Effector CD4-positive, alpha-beta T cell (primary cell): ENCODE data around the gene FASLG.
A peak's percentile ranks its signal among the peaks of the same experiment; 100 is the strongest.
"Not testable (repeated sequence)": the region's sequence is repeated elsewhere in the genome, so short reads cannot be mapped to it uniquely, and the experiment has no call there.

ENCODE experiments used
- DNase-seq: peaks from one replicate; pipeline ENCODE4 v3.0.0-alpha.2; 2020
- total RNA-seq: gene quantifications from one replicate; lab custom pipeline; 2026; lab: John Stamatoyannopoulos, UW

FASLG gene, protein sequence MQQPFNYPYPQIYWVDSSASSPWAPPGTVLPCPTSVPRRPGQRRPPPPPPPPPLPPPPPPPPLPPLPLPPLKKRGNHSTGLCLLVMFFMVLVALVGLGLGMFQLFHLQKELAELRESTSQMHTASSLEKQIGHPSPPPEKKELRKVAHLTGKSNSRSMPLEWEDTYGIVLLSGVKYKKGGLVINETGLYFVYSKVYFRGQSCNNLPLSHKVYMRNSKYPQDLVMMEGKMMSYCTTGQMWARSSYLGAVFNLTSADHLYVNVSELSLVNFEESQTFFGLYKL
- total RNA-seq = 3.2 reads per million, percentile 12 among the genes with 10 or more reads in this experiment

DNA sequence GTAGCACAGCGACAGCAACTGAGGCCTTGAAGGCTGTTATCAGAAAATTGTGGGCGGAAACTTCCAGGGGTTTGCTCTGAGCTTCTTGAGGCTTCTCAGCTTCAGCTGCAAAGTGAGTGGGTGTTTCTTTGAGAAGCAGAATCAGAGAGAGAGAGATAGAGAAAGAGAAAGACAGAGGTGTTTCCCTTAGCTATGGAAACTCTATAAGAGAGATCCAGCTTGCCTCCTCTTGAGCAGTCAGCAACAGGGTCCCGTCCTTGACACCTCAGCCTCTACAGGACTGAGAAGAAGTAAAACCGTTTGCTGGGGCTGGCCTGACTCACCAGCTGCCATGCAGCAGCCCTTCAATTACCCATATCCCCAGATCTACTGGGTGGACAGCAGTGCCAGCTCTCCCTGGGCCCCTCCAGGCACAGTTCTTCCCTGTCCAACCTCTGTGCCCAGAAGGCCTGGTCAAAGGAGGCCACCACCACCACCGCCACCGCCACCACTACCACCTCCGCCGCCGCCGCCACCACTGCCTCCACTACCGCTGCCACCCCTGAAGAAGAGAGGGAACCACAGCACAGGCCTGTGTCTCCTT, at the start of gene FASLG:
Gene FASLG (plus strand): TSS at position 233 of the 583 bp plus-strand sequence. CDS start 99 bp downstream, at position 332.
- DNase-seq = peak; percentile 27

DNA sequence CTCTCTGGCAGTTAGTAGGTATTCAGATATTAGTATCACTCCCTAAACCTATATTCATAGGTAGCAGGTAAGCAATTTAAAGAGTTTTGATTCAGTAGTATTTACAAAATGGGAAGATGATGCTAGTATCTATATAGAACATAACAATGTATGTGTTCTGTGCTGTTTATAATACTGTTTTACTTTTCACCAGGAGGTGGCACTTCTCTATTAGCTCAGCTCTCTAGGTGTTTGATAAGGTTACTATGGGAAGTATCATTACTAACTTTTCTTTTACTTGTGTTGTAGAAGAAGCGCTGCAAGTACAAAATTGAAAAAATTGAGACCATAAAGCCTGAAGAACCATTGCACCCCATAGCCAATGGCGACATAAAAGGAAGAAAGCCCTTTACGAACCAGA, 49.4 kb upstream of the FASLG start:
- no peak for DNase-seq

DNA sequence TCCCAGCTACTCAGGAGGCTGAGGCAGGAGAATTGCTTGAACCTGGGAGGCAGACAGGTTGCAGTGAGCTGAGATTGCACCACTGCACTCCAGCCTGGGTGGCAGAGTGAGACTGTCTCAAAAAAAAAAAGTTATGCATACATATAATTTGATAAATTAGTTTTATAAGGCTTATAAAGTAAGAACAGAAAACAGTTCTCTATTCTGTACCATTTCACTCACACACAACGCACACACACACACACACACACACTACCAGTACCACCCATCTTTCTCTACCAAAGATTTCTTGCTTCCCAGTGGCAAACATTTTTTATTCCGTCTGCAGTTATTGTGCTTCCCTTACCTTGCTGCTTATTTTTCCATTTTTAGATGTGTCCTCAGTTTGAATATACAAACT, 46.4 kb upstream of the FASLG start:
- no peak for DNase-seq

- no peak for DNase-seq
Measured at GRCh38 chr1:172613294-172613693, 45.6 kb upstream of the FASLG start.

GRCh38 chr1:172616195-172616594, 42.7 kb upstream of the FASLG start:
- DNase-seq = no peak

DNA sequence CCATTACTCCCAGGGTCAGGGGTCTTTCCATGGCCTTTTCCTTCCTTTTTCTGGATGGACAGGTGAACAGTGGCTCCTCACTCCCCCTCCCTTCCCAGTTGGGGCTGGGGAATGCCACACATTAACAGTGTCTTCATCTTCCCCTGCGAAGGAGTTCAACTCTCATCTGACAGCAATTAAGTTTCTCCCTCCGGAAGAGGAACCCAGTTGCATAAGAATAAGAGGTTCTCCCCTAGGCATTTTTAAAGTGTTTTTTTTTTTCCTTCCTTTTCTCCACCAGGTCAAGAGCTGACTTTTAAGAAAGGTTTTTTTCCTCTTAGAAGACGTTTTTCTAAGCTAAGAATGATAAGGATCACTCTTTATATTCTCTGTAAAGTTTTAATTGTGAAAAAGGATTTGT, 42.3 kb upstream of the FASLG start:
- DNase-seq = no peak

DNA sequence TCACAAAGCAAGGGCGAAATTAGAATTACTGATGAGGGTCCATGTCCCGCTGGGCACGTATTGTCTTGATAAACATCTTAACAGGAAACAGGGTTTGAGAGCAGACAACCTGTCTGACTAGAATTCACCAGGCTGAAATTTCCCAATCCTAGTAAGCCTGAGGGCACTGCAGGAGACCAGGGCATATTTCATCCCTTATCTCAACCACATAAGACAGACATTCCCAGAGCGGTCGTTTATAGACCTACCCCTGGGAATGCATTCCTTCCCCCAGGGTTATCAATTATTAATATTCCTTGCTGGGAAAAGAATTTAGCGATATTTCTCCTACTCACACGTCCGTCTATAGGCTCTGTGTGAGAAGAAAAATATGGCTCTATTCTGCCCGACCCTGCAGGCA, 38.3 kb upstream of the FASLG start:
- not testable (repeated sequence) for DNase-seq

GRCh38 chr1:172622541-172622940, 36.4 kb upstream of the FASLG start:
- DNase-seq = no peak

DNA sequence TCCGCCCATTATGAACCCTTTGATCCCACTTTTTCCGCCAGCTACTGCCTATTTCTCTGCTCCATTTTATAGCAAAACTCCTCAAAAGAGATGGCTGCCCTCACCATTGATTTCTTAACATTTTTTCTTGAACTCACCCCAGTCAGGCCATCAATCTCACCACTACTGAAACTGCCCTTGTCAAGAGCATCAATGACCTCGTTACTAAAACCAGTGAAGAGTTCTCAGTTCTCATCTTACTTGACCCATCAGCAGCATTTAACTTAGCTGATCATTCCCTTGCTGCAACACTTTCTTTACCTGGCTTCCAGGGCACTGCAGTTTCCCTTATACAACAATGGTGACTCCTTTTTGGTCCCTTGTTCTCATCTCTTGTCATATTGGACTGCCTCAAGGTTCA, 35.2 kb upstream of the FASLG start:
- DNase-seq = no peak

GRCh38 chr1:172626845-172627244, 32.1 kb upstream of the FASLG start:
- DNase-seq = no peak

DNA sequence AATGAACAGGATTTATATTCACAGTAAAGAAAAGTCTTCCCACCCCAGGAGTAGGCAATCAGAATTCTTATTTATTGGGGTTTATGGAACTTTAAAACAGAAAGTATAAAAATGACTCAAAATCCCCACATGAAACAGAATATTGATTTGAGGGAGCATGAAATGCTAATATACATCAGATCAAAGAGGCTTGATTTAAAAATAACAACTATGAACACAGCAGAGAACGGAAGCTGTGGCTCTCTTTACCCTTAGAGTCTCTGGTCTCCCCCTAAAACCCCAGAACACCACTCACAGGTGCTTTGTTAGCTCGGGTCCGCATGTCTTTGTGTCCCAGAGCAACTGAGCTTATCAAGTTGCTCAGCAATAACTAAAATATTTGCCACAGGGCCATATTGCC, 31.2 kb upstream of the FASLG start:
- DNase-seq = no peak

DNA sequence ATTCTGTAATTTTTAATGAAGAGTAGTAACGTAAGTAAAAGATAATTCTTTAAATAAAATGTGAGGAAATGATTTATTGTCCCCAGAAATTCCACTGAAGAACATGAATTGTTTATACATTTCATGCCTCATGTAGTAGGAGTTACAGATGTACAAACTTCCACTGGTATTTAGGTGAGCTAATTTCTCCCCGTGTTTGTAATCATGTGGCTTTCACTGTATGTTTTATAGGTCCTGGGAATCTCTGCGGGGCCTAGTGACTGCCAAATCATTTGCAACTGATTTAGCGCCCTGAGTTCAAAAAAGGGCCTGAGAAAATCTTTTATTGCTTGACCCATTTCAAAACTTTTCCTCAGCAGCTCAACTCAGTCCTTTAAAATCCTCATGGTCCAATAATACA, 30.5 kb upstream of the FASLG start:
- no peak for DNase-seq

DNA sequence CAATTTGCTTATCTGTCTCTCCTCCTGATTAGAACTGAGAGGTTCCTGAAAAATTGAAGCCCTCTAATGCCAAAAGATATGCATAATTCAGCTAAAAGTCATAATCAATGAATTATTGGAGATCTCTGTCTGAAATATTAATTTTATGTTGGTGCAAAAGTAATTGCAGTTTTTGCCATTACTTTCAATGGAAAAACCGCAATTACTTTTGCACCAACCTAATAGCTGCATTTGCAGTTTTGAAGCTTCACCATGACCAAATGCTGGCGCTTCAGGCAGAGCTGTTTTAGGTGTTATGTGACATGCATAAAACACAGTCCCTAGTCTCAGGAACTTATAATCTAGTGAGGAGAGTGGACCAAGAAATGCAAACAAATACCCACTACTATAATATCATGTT, 29.7 kb upstream of the FASLG start:
- no peak for DNase-seq

DNA sequence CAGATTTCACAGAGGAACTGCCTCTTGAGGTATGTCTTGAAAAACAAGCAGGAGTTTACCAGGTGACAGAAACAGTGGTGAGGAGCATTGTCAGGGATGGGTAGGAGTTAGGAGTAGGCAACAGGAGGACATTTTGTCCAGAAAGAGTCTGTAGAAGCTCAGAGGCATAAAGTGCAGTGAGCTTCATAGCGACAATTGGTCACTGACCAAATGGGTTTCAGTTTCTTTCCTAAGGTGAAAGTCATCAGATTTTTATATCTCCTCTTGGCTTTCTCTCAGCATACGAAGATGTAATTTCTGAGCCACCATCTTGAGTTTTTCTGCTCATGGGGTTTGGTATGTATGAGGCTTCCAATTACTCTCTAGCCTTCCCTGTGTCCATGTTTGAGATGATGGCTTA, 29.3 kb upstream of the FASLG start:
- DNase-seq = no peak

DNA sequence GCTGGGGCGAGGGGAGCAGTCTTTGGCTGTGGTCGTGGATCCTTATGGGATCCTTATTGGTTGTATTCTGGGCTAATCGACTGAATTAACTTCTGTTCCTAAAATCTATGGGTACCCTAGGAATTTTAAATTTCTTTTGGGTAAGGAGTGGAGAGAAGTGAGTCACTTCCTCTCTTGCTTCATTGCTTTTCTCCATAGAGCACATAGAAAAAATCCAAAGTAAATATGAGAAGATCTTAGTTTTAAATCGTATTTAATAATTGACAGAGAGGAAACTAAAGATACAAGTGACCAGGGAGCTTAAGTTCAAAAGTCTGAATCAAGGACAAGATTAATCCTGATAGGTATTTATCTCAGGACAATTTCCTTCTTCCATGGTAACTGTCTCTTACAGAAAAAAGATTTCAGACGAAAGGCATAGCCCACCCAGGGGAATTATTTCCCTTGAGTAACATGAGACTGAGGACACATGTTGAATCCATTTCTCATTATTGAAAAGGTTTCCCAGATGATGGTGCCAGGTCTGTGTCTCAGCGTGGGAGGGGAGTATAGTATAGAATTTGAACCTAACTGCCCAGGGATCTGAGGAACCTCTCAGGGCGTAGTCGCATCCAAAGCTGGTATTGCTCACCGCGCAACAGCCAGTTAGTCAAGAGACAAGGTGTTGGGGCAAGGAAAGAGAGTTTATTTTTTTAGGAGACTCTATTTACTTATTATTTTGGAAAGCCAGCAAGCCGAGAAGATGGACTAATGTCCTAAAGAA, 28.7 kb upstream of the FASLG start:
- no peak for DNase-seq

DNA sequence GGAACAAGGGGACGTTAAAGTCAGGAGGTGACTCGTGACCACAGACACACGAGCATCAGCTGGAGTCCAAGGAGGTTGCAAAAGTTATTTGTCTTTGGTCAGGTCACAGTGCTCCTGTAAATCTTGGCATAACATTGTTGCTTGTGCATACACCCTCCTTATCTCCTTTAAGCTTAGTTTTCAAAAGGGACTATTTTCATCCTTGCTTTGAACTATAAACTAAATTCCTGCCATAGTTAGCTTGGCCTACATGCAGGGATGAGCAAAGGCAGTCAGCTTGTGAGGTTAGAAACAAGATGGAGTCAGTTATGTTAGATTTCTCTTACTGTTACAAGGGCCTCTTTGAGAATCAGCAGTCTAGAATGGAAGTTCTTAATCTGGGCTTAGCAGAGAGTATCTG, 28.0 kb upstream of the FASLG start:
- no peak for DNase-seq

DNA sequence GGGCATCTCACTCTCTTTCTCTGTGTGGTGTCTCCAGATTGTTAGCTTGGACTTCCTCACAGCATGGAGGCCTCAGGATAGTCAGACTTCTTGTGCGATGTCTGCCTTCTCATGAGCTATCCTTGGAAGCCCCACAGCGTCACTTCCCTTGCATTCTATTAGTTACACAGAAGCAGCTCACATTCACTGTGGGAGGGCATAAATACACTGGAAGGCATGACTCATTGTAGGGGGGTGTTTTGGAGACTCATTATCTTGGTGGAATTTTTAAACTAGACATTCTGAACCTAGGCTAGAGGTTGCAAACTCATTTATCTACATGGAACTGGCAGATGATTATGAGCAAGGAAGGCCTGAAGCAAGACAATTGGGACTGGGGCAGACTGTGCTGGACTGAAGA, 21.4 kb upstream of the FASLG start:
- no peak for DNase-seq

GRCh38 chr1:172638249-172638648, 20.7 kb upstream of the FASLG start:
- DNase-seq = no peak

- peak; percentile 56 for DNase-seq
Measured at GRCh38 chr1:172638885-172639831, 19.7 kb upstream of the FASLG start.

- no peak for DNase-seq
Measured at GRCh38 chr1:172640111-172640510, 18.8 kb upstream of the FASLG start.

DNA sequence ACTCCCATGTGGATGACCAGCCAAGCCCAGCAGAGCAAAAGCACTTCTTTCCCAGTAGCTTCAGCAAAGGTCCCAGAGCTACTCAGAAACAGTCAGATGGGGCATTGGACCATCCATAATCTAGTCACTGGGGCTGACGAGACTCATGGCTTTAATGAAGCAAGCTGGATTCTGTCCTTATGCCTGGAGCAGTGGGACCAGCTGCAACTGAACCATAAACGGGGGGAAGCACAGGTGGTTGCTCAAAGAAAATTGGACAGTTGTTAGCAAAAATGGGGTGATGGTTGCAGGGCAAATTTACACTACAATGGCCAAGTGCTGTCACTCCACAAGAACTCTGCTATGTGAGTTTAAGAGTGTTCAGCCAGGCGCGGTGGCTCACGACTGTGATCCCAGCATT, 17.4 kb upstream of the FASLG start:
- no peak for DNase-seq

- DNase-seq = no peak
Measured at GRCh38 chr1:172642970-172643369, 15.9 kb upstream of the FASLG start.

GRCh38 chr1:172646653-172647052, 12.2 kb upstream of the FASLG start:
- DNase-seq = no peak
